ENCODE results near the gene APBB3.

Gene APBB3

DNA sequence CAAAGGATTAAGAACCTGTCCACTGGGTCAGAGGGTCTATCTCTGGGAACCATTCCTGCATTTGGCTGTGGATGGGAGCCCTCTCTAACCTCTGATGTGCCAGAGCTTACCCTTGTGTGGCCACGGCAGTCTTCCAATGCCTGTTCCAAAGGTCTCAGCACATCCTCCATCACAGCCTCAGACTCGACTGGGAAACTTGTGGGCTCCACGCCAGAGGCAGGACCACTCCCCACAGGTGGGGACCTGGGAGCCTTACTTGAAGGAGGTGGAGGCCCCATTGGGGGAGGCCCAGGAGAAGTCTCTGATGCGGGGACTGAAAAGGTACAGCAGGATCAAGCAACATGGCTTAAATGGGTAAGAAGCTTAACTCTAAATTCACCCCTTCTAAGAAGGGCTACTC lies 12.5 kb downstream of the APBB3 start:
- DNase-seq = no peak

- DNase-seq = no peak
Measured at GRCh38 chr5:140550147-140551079, 14.0 kb downstream of the APBB3 start.

GRCh38 chr5:140549237-140550144 lies 14.9 kb downstream of the APBB3 start:
- peak; percentile 1 for DNase-seq

GRCh38 chr5:140548791-140549190 lies 15.6 kb downstream of the APBB3 start:
- DNase-seq = no peak

DNA sequence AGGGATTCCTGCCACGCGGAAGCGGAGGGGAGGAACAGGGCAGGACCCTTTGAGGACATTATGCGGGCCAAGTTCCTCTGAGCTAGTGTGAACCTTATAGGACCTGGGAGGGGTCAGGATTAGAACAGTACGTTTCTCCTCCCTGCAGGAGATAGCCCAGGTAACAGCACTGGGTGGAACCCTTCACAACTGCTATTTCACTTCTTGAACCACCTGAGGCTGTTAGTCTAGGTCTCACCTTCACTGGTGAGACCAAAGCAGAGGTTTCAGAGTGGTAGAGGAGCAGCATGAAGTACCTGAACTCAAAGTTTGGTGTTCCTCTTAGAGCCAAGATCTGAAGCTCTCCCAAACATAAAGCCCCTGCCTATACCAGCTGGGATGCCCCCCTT lies 16.1 kb downstream of the APBB3 start:
- no peak for DNase-seq

GRCh38 chr5:140547508-140548299 lies 16.7 kb downstream of the APBB3 start, which contains the start of gene EIF4EBP3:
EIF4EBP3 (plus strand) TSS chr5:140547662; CDS start chr5:140547738, 76 bp downstream.
- peak; percentile 31 for DNase-seq

DNA sequence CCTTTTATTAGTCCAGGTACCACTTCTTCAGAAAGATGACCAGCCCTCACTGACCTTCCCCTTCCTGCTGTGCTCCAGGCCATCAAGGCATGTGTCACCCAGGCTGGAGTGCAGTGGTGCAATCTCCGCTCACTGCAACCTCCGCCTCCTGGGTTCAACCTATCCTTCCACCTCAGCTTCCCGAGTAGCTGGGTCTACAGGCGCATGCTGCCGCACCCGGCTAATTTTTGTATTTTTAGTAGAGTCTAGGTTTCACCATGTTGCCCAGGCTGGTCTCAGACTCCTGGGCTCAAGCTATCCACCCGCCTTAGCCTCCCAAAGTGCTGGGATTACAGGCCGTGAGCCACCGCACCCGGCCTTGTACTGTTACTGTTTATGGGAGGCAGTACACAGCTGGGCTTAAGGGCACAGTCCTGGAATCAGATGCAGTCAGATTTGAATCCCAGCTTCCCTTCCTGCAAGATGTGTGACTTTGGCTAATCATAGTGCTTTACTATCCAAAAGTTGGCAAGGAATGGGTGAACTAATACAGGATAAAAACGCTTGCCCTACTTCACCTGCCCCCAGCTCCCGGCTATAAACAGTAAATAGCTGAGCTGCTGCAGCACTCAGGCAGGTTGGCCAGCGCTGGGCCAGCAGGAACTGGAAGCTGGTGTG lies 17.4 kb downstream of the APBB3 start:
- no peak for DNase-seq

DNA sequence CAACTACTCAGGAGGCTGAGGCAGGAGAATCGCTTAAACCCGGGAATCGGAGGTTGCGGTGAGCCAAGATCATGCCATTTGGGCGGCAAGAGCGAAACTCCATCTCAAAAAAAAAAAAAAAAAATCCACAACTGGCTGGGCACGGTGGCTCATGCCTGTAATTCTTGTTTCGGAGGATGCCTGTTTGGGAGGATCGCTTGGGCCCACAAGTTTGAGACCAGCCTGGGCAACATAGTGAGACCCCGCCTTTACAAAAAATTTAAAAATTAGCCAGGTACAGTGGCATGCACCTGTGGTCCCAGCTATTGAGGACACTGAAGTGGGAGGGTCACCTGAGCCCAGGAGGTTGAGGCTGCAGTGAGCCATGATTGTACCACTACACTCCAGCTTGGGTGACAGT lies 18.8 kb downstream of the APBB3 start:
- no peak for DNase-seq

- DNase-seq = no peak
Measured at GRCh38 chr5:140544986-140545385, 19.4 kb downstream of the APBB3 start.

- no peak for DNase-seq
Measured at GRCh38 chr5:140542972-140543371, 21.4 kb downstream of the APBB3 start.

GRCh38 chr5:140540227-140540626 lies 24.2 kb downstream of the APBB3 start:
- no peak for DNase-seq

DNA sequence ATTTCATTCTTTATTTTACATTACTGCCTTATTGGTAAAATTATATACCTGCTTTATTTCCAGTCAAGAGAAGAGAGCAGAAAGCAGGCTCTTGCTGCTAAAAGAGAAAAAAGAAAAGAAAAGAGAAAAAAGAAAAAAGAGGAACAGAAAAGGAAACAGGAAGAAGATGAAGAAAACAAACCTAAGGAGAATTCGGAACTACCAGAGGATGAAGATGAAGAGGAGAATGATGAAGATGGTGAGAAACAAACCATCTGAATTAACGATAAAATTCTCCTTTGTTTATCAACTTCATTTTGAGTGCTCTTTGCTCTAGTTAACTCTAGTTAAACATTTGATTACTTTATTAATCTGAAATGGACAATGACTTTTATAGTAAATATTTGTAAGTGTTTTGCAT lies 40.4 kb downstream of the APBB3 start:
- no peak for DNase-seq

- no peak for DNase-seq
Measured at GRCh38 chr5:140513124-140513523, 51.3 kb downstream of the APBB3 start.

DNA sequence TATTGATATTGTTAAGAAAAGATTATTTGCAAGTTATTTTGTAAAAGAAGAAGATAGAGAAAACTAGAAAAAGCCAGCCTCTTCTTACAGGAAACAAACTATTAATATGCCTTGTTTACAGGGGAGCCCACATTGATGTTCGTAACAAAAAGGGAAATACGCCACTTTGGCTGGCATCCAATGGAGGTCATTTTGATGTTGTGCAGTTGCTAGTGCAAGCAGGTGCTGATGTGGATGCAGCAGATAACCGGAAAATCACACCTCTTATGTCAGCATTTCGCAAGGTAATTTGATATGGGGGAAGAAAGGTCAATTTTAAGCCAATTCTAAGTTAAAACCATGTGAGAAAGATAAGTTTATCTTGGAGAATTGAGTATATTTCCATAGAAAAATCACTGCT lies 54.5 kb downstream of the APBB3 start:
- no peak for DNase-seq

Data from DMS153 (cell line).